ENCODE results near the gene ZFAND2A. TPM values are rescaled to one million over a fixed set of nuclear protein-coding genes. Genes with fewer than 3 reads are reported as not detected.

The ZFAND2A gene
- total and polyA plus RNA-seq, 11 donors, result 5.6 to 25.6 (median 9.9) TPM

DNA sequence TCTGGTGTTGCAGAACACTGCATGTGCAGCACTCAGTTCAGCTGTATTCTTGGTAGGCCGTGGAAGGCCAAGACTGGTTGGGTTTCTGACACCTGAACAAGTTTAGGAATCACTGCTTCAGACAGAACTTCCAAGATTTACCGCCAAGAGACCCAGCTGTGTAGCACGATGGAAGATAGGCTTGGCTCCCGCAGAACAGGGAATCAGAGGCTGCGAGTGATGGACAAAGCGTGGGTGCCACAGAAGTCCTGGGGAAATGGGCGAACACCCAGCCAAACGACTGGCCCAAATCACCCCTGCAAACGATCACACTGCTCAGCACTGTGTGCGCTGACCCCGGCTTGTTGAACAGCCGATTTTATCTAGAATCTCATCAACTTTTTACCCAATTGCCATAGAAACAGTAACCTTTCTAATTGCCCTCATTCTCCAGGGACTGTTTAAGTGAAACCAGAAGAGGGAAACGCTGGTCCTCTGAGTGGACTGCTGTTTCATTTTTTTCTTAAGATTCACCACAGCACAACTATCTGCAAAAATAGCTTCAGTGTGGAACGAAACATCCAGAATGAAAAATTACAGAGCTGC lies 17.9 kb downstream of the ZFAND2A start:
- H3K36me3 ChIP-seq, result no peaks in the 10 kb centered on the region
- no peak overlapping the region for H3K27ac ChIP-seq
- DNase-seq (peak in 1 of 5 donors; percentile 6), ATAC-seq (no peak)
- intact Hi-C loops (cut with DNase I), result loop anchor here in 2 of 10 donors (5.0 kb wide), 3 partner anchors 55 to 235 kb away; partner anchors contain the start of gene GPER1 (in 1 of the 2)
- H3K27me3 ChIP-seq, result no peaks in the 10 kb centered on the region
- 74 to 81% (median 77%) methylated on average over 14 of the region's 14 CpGs for WGBS, 4 donors
- H3K4me3 ChIP-seq, result no peak overlapping the region
- H3K4me1 ChIP-seq, result peaks cover 0 to 21% (median 11%) of the 10 kb centered on the region in 12 donors
- no peaks in the 10 kb centered on the region for H3K9me3 ChIP-seq
- TF ChIP-seq POLR2A (IDR thresholded peaks at IDR 0.05) (no peak), CTCF (IDR thresholded peaks at IDR 0.05) (no peak)

DNA sequence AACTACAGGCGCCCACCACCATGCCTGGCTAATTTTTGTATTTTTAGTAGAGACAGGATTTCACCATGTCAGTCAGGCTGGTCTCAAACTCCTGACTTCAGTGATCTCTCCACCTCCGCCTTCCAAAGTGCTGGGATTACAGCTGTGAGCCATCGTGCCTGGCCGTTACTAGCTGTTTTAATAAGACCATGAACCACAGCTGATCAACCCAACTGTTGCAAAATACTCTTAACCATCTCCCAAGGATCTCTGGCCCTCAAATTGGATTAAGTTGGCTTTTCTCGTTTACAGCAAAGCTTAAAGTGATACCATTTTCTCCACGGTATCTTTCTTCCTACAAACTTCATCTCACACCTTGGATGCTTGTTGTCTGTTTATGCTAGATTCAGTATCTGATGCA lies 18.3 kb downstream of the ZFAND2A start:
- intact Hi-C loops (cut with DNase I), result loop anchor here in 2 of 10 donors (5.0 kb wide), 3 partner anchors 54 to 234 kb away; partner anchors contain the start of gene GPER1 (in 1 of the 2)
- Histone ChIP-seq H3K27me3 (no peaks in the 10 kb centered on the region), H3K4me1 (peaks cover 0 to 26% (median 16%) of the 10 kb centered on the region in 12 donors), H3K36me3 (no peaks in the 10 kb centered on the region), H3K27ac (no peak overlapping the region), H3K4me3 (no peak overlapping the region), H3K9me3 (no peaks in the 10 kb centered on the region)
- ATAC-seq, result no peak
- TF ChIP-seq CTCF (IDR thresholded peaks at IDR 0.05) (no peak), POLR2A (IDR thresholded peaks at IDR 0.05) (no peak)
- 79 to 85% (median 83%) methylated on average over 6 of the region's 6 CpGs for WGBS, 4 donors
- no peak for DNase-seq

DNA sequence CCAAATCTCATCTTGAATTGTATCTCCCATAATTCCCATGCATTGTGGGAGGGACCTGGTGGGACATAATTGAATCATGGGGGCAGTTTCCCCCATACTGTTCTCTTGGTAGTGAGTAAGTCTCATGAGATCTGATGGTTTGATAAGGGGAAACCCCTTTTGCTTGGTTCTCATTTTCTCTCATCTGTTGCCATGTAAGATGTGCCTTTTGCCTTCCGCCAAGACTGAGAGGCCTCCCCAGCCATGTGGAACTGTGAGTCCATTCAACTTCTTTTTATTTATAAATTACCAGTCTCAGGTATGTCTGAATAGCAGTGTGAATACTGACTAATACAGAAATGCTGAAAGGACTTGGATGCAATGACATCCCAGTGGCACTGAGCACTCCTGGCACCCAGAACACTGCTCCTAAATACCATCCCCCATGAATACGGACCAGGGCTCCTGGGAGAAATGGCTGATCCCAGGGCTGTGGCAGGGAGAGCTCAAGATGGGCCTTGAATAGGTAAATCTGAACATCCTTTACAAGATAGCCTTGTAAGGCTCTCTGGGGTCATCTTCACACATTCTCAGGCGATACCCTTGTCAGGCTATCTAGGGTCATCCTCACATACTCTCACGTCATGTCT lies 19.4 kb downstream of the ZFAND2A start:
- DNase-seq, result no peak
- intact Hi-C loops (cut with DNase I), result loop anchor here in 2 of 10 donors (5.0 kb wide), 3 partner anchors 53 to 233 kb away; partner anchors contain the start of gene GPER1 (in 1 of the 2)

More for the DNA sequence above, 19.4 kb downstream of the ZFAND2A start:
- 81 to 91% (median 83%) methylated on average over 4 of the region's 4 CpGs for WGBS, 4 donors
- no peak overlapping the region for H3K4me3 ChIP-seq
- peaks cover 0 to 27% (median 16%) of the 10 kb centered on the region in 12 donors for H3K4me1 ChIP-seq
- ATAC-seq, result no peak
- no peaks in the 10 kb centered on the region for H3K36me3 ChIP-seq
- H3K9me3 ChIP-seq, result no peaks in the 10 kb centered on the region
- no peaks in the 10 kb centered on the region for H3K27me3 ChIP-seq
- TF ChIP-seq POLR2A (IDR thresholded peaks at IDR 0.05), result no peak
- TF ChIP-seq CTCF (IDR thresholded peaks at IDR 0.05), result no peak
- H3K27ac ChIP-seq, result no peak overlapping the region

Measured in heart left ventricle (tissue), 16 donors.